ENCODE measurements around the gene USP49. TPM values are rescaled to one million over a fixed set of nuclear protein-coding genes. Genes with fewer than 3 reads are reported as not detected.
A peak's percentile ranks its signal among the peaks of the same experiment; 100 is the strongest.
"Not testable (repeated sequence)": the region's sequence is repeated elsewhere in the genome, so short reads cannot be mapped to it uniquely, and the experiment has no call there.

USP49 gene
- polyA plus RNA-seq, 1 of the 3 experiments (the other 2 are of a cell fraction): 2.4 TPM

DNA sequence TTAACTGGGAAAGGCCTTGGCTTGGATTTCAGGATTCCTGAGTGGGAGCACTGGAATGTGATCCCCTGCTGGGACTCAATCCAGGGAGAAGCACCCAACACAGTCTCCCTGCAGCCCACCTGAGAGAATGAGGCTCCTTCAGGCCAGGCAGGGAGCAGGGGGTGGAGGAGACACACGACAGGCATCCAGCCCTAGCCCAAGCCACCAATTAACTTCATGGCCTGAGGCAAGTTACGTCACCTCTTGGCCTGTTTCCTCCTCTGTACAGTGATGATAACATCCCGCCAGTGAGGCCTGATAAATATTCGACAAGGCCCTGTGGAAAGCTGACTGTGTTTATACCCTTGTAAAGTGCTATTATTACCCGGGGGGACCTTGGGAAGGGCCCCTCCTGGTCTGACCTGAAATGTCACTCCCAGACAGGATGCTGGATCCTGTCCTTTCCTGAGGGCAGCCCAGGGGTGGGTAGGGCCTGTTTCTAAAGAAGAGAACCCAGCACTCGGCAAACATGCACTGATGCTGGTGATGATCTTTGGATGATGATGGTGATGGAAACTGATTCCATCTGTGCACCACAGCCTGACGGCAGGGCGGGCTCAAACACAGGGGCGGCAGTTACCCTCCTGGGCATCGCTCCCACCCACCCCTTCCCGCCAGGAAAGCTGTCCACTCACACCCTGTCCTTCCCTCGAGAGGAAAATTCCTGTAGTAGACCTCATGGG, 127.9 kb downstream of the USP49 start (continued):
- TF ChIP-seq EP300 (IDR thresholded peaks at IDR 0.05; ENCODE audit: borderline replicate concordance in 1 of 2, low read depth in 1 of 2, low read length in 1 of 2) (peak in 1 of 2 experiments; percentile 81; a peak in 2 of 4 replicates), GATA2 (CRISPR knock-in tag; IDR thresholded peaks at IDR 0.05) (peak; percentile 92), FOXJ3 (CRISPR knock-in tag; IDR thresholded peaks at IDR 0.05) (peak; percentile 80)
- TF ChIP-seq, protein P1, sequence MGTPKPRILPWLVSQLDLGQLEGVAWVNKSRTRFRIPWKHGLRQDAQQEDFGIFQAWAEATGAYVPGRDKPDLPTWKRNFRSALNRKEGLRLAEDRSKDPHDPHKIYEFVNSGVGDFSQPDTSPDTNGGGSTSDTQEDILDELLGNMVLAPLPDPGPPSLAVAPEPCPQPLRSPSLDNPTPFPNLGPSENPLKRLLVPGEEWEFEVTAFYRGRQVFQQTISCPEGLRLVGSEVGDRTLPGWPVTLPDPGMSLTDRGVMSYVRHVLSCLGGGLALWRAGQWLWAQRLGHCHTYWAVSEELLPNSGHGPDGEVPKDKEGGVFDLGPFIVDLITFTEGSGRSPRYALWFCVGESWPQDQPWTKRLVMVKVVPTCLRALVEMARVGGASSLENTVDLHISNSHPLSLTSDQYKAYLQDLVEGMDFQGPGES (IDR thresholded peaks at IDR 0.05; ENCODE audit: low read depth, low read length): no peak
- TF ChIP-seq, protein P2, sequence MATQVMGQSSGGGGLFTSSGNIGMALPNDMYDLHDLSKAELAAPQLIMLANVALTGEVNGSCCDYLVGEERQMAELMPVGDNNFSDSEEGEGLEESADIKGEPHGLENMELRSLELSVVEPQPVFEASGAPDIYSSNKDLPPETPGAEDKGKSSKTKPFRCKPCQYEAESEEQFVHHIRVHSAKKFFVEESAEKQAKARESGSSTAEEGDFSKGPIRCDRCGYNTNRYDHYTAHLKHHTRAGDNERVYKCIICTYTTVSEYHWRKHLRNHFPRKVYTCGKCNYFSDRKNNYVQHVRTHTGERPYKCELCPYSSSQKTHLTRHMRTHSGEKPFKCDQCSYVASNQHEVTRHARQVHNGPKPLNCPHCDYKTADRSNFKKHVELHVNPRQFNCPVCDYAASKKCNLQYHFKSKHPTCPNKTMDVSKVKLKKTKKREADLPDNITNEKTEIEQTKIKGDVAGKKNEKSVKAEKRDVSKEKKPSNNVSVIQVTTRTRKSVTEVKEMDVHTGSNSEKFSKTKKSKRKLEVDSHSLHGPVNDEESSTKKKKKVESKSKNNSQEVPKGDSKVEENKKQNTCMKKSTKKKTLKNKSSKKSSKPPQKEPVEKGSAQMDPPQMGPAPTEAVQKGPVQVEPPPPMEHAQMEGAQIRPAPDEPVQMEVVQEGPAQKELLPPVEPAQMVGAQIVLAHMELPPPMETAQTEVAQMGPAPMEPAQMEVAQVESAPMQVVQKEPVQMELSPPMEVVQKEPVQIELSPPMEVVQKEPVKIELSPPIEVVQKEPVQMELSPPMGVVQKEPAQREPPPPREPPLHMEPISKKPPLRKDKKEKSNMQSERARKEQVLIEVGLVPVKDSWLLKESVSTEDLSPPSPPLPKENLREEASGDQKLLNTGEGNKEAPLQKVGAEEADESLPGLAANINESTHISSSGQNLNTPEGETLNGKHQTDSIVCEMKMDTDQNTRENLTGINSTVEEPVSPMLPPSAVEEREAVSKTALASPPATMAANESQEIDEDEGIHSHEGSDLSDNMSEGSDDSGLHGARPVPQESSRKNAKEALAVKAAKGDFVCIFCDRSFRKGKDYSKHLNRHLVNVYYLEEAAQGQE (IDR thresholded peaks at IDR 0.05; ENCODE audit: low read depth, low read length): no peak

DNA sequence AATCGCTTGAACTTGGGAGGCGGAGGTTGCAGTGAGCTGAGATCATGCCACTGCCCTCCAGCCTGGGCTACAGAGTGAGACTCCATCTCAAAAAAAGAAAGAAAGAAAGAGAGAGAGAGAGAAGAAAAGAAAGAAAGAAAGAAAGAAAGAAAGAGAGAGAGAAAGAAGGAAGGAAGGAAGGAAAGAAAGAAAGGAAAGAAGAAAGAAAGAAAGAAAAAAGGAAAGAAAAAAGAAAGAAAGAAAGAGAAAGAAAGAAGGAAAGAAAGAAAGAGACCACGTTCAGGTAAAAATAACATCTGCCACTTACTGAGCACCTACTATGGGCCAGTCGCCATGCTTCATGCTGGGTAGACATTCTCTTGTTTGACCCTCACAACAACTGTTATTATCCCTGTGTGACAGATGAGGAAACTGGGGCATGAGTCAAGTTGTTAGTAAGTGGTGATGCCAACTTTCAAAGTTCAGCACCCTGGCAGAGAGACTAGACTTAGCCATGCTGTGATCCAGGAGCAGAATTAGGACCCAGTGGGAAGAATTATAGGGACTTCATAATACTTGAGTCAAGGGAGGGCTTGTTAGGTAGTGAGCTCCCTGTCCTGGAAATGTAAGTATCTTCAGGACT, 129.0 kb downstream of the USP49 start:
- H3K79me2 ChIP-seq (ENCODE audit: insufficient read depth); DNase-seq; H3K9ac ChIP-seq; H2AFZ ChIP-seq (ENCODE audit: low read depth); H3F3A ChIP-seq (replicated peaks; ENCODE audit: insufficient read depth); H3K9me3 ChIP-seq; H3K4me2 ChIP-seq; H4K20me1 ChIP-seq (ENCODE audit: insufficient read depth); H3K4me3 ChIP-seq (ENCODE audit: low read depth in 2 of 2, low read length in 1 of 2); H3K36me3 ChIP-seq (replicated peaks in 1 of 2; ENCODE audit: control insufficient read depth in 1 of 2, insufficient read depth in 2 of 2, low read length in 1 of 2); H3K27ac ChIP-seq (ENCODE audit: low read depth in 2 of 2, low read length in 1 of 2); H3K27me3 ChIP-seq (ENCODE audit: insufficient read depth); H3K9me2 ChIP-seq: not testable (repeated sequence)
- H3K4me1 ChIP-seq (ENCODE audit: control insufficient read depth in 1 of 2, insufficient read depth in 2 of 2, low read depth in 1 of 2, low read length in 1 of 2): peaks cover 3 to 37% of the 10 kb centered on the region in 2 experiments; a peak in 2 of 4 replicates
- ChIA-PET POLR2A (interaction anchor here (0.6 kb wide), 1 partner anchor 278 kb away, joined by 3 read pairs; no protein-coding TSS in a partner anchor), CTCF (interaction anchor here (2.6 to 2.8 kb wide), 2 partner anchors 21 to 31 kb away, joined by 8 to 12 read pairs; partner anchors contain the start of genes TFEB and TOMM6)
- 86% methylated on average over 4 of the region's 4 CpGs for WGBS (ENCODE audit: low lambda C conversion rate)

DNA sequence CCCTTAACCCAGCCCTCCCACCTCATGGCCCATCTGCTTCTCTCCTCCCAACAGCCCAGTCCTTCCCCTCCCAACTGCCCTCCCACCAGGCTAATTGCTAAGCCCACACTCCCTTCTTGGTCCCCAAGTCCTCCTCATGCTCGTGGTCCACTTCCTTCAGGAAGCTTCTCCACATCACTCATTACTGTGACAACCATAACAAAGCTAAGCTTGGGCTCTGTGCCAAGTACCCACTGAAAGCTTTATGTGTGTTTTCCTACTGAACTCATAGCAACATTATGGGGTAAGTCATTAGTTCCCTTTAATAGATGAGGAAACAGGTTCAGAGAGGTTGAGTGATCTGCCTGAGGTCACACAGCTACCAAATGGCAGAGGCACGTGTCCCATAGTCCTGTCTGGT, 131.7 kb downstream of the USP49 start:
- DNase-seq: no peak
- no peaks in the 10 kb centered on the region for H3K9me2 ChIP-seq
- CTCF ChIA-PET: interaction anchor here (0.7 to 2.6 kb wide), 6 partner anchors 15 to 395 kb away, joined by 3 to 12 read pairs (median 4); partner anchors contain the start of gene TOMM6

More for the DNA sequence above, 131.7 kb downstream of the USP49 start:
- WGBS (ENCODE audit: low lambda C conversion rate): 19% methylated on average over 2 of the region's 2 CpGs
- TF ChIP-seq JUND (IDR thresholded peaks at IDR 0.05): no peak
- TF ChIP-seq SMC3 (IDR thresholded peaks at IDR 0.05; ENCODE audit: low read depth, low read length): no peak
- no peak for TF ChIP-seq EP300 (IDR thresholded peaks at IDR 0.05; ENCODE audit: borderline replicate concordance in 1 of 2, low read depth in 1 of 2, low read length in 1 of 2)
- no peak for TF ChIP-seq GABPA (IDR thresholded peaks at IDR 0.05; ENCODE audit: low read depth)
- TF ChIP-seq ELF1 (IDR thresholded peaks at IDR 0.05): no peak
- TF ChIP-seq, protein P3, sequence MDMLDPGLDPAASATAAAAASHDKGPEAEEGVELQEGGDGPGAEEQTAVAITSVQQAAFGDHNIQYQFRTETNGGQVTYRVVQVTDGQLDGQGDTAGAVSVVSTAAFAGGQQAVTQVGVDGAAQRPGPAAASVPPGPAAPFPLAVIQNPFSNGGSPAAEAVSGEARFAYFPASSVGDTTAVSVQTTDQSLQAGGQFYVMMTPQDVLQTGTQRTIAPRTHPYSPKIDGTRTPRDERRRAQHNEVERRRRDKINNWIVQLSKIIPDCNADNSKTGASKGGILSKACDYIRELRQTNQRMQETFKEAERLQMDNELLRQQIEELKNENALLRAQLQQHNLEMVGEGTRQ (IDR thresholded peaks at IDR 0.05; ENCODE audit: borderline replicate concordance, low read depth, low read length): no peak
- TF ChIP-seq TAF1 (IDR thresholded peaks at IDR 0.05; ENCODE audit: borderline replicate concordance, low read depth, low read length): no peak
- Histone ChIP-seq H3K9ac (no peak overlapping the region), H3K27ac (ENCODE audit: low read depth in 2 of 2, low read length in 1 of 2) (no peak overlapping the region), H3K4me1 (ENCODE audit: control insufficient read depth in 1 of 2, insufficient read depth in 2 of 2, low read depth in 1 of 2, low read length in 1 of 2) (peaks cover 3 to 31% of the 10 kb centered on the region in 2 experiments; a peak in 2 of 4 replicates), H3K27me3 (ENCODE audit: insufficient read depth) (no peaks in the 10 kb centered on the region), H4K20me1 (ENCODE audit: insufficient read depth) (no peaks in the 10 kb centered on the region), H3K9me3 (no peaks in the 10 kb centered on the region), H3F3A (replicated peaks; ENCODE audit: insufficient read depth) (no peaks in the 10 kb centered on the region), H3K4me2 (no peak overlapping the region), H2AFZ (ENCODE audit: low read depth) (no peak overlapping the region), H3K79me2 (ENCODE audit: insufficient read depth) (no peaks in the 10 kb centered on the region), H3K4me3 (ENCODE audit: low read depth in 2 of 2, low read length in 1 of 2) (no peak overlapping the region), H3K36me3 (replicated peaks in 1 of 2; ENCODE audit: control insufficient read depth in 1 of 2, insufficient read depth in 2 of 2, low read length in 1 of 2) (no peaks in the 10 kb centered on the region)
- POLR2A ChIA-PET: no interaction called here
